Posterior cingulate gyrus (tissue), 11 donors: ENCODE results near the gene CLEC9A.
A peak's percentile ranks its signal among the peaks of the same experiment; 100 is the strongest.

Experiments
- DNase-seq, 10 donors: peaks; one replicate each; pipeline versions ENCODE4 v3.0.0 to v3.0.0-alpha.2; 2020 to 2021; ENCODE audit warnings: mixed read lengths in 3 of 10
- intact Hi-C: fragments of 100-400 bp; cut with DNase I; formaldehyde crosslinking; loops from one replicate; pipeline ENCODE4 v1.15.1; 2023

The CLEC9A gene

GRCh38 chr12:10065241-10065640 lies 34.8 kb downstream of the CLEC9A start:
- DNase-seq: no peak
- intact Hi-C loops: no loop called here

GRCh38 chr12:10067264-10067663 lies 36.8 kb downstream of the CLEC9A start:
- intact Hi-C loops: no loop called here
- no peak for DNase-seq

GRCh38 chr12:10067942-10068341 lies 37.5 kb downstream of the CLEC9A start:
- intact Hi-C loops: no loop called here
- no peak for DNase-seq

GRCh38 chr12:10068644-10069043 lies 38.2 kb downstream of the CLEC9A start:
- intact Hi-C loops: no loop called here
- no peak for DNase-seq

- intact Hi-C loops: no loop called here
- no peak for DNase-seq
These were observed 38.6 kb downstream of the CLEC9A start for GRCh38 chr12:10069099-10069498.

- no peak for DNase-seq
- intact Hi-C loops: no loop called here
These were observed 39.5 kb downstream of the CLEC9A start for GRCh38 chr12:10069976-10070375.

GRCh38 chr12:10070380-10070779 lies 39.9 kb downstream of the CLEC9A start:
- intact Hi-C loops: no loop called here
- no peak for DNase-seq

- intact Hi-C loops: no loop called here
- DNase-seq: no peak
These were observed 41.6 kb downstream of the CLEC9A start for GRCh38 chr12:10072131-10072530.

- intact Hi-C loops: no loop called here
- no peak for DNase-seq
These were observed 42.8 kb downstream of the CLEC9A start for GRCh38 chr12:10073261-10073660.

- intact Hi-C loops: no loop called here
These were observed 45.0 kb downstream of the CLEC9A start for GRCh38 chr12:10075451-10075850.

GRCh38 chr12:10082117-10082874 lies 51.8 kb downstream of the CLEC9A start:
- DNase-seq: no peak
- intact Hi-C loops: no loop called here

More at GRCh38 chr12:10075451-10075850, 45.0 kb downstream of the CLEC9A start:
- no peak for DNase-seq

- intact Hi-C loops: no loop called here
- no peak for DNase-seq
These were observed 54.3 kb downstream of the CLEC9A start for GRCh38 chr12:10084733-10085132.

GRCh38 chr12:10086387-10086786 lies 55.9 kb downstream of the CLEC9A start:
- intact Hi-C loops: no loop called here
- no peak for DNase-seq

- intact Hi-C loops: no loop called here
- DNase-seq: no peak
These were observed 57.5 kb downstream of the CLEC9A start for GRCh38 chr12:10088031-10088430.

GRCh38 chr12:10088955-10089900 lies 58.7 kb downstream of the CLEC9A start:
- no peak for DNase-seq
- intact Hi-C loops: no loop called here

GRCh38 chr12:10094646-10095395 lies 64.3 kb downstream of the CLEC9A start:
- DNase-seq: no peak
- intact Hi-C loops: no loop called here

- no peak for DNase-seq
- intact Hi-C loops: no loop called here
These were observed 65.5 kb downstream of the CLEC9A start for GRCh38 chr12:10095971-10096370.

- no peak for DNase-seq
- intact Hi-C loops: no loop called here
These were observed 67.0 kb downstream of the CLEC9A start for GRCh38 chr12:10097521-10097920.

GRCh38 chr12:10098791-10099190 lies 68.3 kb downstream of the CLEC9A start, which contains the start of gene CLEC1A:
CLEC1A (minus strand) TSS chr12:10098985; CDS start chr12:10098922, 63 bp downstream.
- intact Hi-C loops: no loop called here

GRCh38 chr12:10101042-10101579 lies 70.6 kb downstream of the CLEC9A start:
- intact Hi-C loops: no loop called here
- no peak for DNase-seq

More at GRCh38 chr12:10098791-10099190, 68.3 kb downstream of the CLEC9A start, which contains the start of gene CLEC1A:
- DNase-seq: peak in 1 of 10 donors; percentile 73
